Measurements from ENCODE around the gene ADARB2.

ADARB2 gene

GRCh38 chr10:1291178-1292090 is 445.9 kb downstream of the ADARB2 start:
- no peak overlapping the region for H3K4me3 ChIP-seq (ENCODE audit: low read depth, low read length)
- no peaks in the 10 kb centered on the region for H3K36me3 ChIP-seq (ENCODE audit: insufficient read depth, low read length)
- no peaks in the 10 kb centered on the region for H3K4me1 ChIP-seq (ENCODE audit: control insufficient read depth, insufficient read depth, low read length, unreplicated experiment)
- H3K27ac ChIP-seq (ENCODE audit: low read depth, low read length) = no peak overlapping the region
- no peaks in the 10 kb centered on the region for H3K27me3 ChIP-seq (ENCODE audit: insufficient read depth, low read length)
- H2AFZ ChIP-seq (ENCODE audit: low read length, unreplicated experiment) = no peak overlapping the region
- no peaks in the 10 kb centered on the region for H3K79me2 ChIP-seq (ENCODE audit: control insufficient read depth, insufficient read depth, low read length, unreplicated experiment)

- H2AFZ ChIP-seq (ENCODE audit: low read length, unreplicated experiment) = no peak overlapping the region
- H3K36me3 ChIP-seq (ENCODE audit: insufficient read depth, low read length) = no peaks in the 10 kb centered on the region
- no peak overlapping the region for H3K4me3 ChIP-seq (ENCODE audit: low read depth, low read length)
- H3K4me1 ChIP-seq (ENCODE audit: control insufficient read depth, insufficient read depth, low read length, unreplicated experiment) = no peaks in the 10 kb centered on the region
- H3K79me2 ChIP-seq (ENCODE audit: control insufficient read depth, insufficient read depth, low read length, unreplicated experiment) = no peaks in the 10 kb centered on the region
- no peak overlapping the region for H3K27ac ChIP-seq (ENCODE audit: low read depth, low read length)
- H3K27me3 ChIP-seq (ENCODE audit: insufficient read depth, low read length) = no peaks in the 10 kb centered on the region
These were observed 447.3 kb downstream of the ADARB2 start for GRCh38 chr10:1290071-1290471.

GRCh38 chr10:1289591-1289990 is 447.7 kb downstream of the ADARB2 start:
- H3K79me2 ChIP-seq (ENCODE audit: control insufficient read depth, insufficient read depth, low read length, unreplicated experiment) = no peaks in the 10 kb centered on the region
- H2AFZ ChIP-seq (ENCODE audit: low read length, unreplicated experiment) = no peak overlapping the region
- H3K27me3 ChIP-seq (ENCODE audit: insufficient read depth, low read length) = no peaks in the 10 kb centered on the region
- H3K4me3 ChIP-seq (ENCODE audit: low read depth, low read length) = no peak overlapping the region
- H3K36me3 ChIP-seq (ENCODE audit: insufficient read depth, low read length) = no peaks in the 10 kb centered on the region
- H3K27ac ChIP-seq (ENCODE audit: low read depth, low read length) = no peak overlapping the region
- H3K4me1 ChIP-seq (ENCODE audit: control insufficient read depth, insufficient read depth, low read length, unreplicated experiment) = no peaks in the 10 kb centered on the region

GRCh38 chr10:1287971-1288401 is 449.3 kb downstream of the ADARB2 start:
- H3K4me1 ChIP-seq (ENCODE audit: control insufficient read depth, insufficient read depth, low read length, unreplicated experiment) = no peaks in the 10 kb centered on the region
- no peaks in the 10 kb centered on the region for H3K79me2 ChIP-seq (ENCODE audit: control insufficient read depth, insufficient read depth, low read length, unreplicated experiment)
- no peaks in the 10 kb centered on the region for H3K27me3 ChIP-seq (ENCODE audit: insufficient read depth, low read length)
- H3K36me3 ChIP-seq (ENCODE audit: insufficient read depth, low read length) = no peaks in the 10 kb centered on the region
- H3K27ac ChIP-seq (ENCODE audit: low read depth, low read length) = no peak overlapping the region
- H3K4me3 ChIP-seq (ENCODE audit: low read depth, low read length) = no peak overlapping the region
- no peak overlapping the region for H2AFZ ChIP-seq (ENCODE audit: low read length, unreplicated experiment)

- no peaks in the 10 kb centered on the region for H3K27me3 ChIP-seq (ENCODE audit: insufficient read depth, low read length)
- H3K4me1 ChIP-seq (ENCODE audit: control insufficient read depth, insufficient read depth, low read length, unreplicated experiment) = no peaks in the 10 kb centered on the region
- no peak overlapping the region for H3K27ac ChIP-seq (ENCODE audit: low read depth, low read length)
- no peak overlapping the region for H2AFZ ChIP-seq (ENCODE audit: low read length, unreplicated experiment)
- H3K79me2 ChIP-seq (ENCODE audit: control insufficient read depth, insufficient read depth, low read length, unreplicated experiment) = no peaks in the 10 kb centered on the region
- no peaks in the 10 kb centered on the region for H3K36me3 ChIP-seq (ENCODE audit: insufficient read depth, low read length)
- H3K4me3 ChIP-seq (ENCODE audit: low read depth, low read length) = no peak overlapping the region
These were observed 449.8 kb downstream of the ADARB2 start for GRCh38 chr10:1287487-1287886.

- H3K27ac ChIP-seq (ENCODE audit: low read depth, low read length) = no peak overlapping the region
- H2AFZ ChIP-seq (ENCODE audit: low read length, unreplicated experiment) = no peak overlapping the region
- no peaks in the 10 kb centered on the region for H3K79me2 ChIP-seq (ENCODE audit: control insufficient read depth, insufficient read depth, low read length, unreplicated experiment)
- H3K4me1 ChIP-seq (ENCODE audit: control insufficient read depth, insufficient read depth, low read length, unreplicated experiment) = no peaks in the 10 kb centered on the region
- no peaks in the 10 kb centered on the region for H3K27me3 ChIP-seq (ENCODE audit: insufficient read depth, low read length)
- no peaks in the 10 kb centered on the region for H3K36me3 ChIP-seq (ENCODE audit: insufficient read depth, low read length)
- no peak overlapping the region for H3K4me3 ChIP-seq (ENCODE audit: low read depth, low read length)
These were observed 453.2 kb downstream of the ADARB2 start for GRCh38 chr10:1284076-1284475.

- no peak overlapping the region for H2AFZ ChIP-seq (ENCODE audit: low read length, unreplicated experiment)
- H3K79me2 ChIP-seq (ENCODE audit: control insufficient read depth, insufficient read depth, low read length, unreplicated experiment) = no peaks in the 10 kb centered on the region
- H3K27me3 ChIP-seq (ENCODE audit: insufficient read depth, low read length) = no peaks in the 10 kb centered on the region
- H3K4me1 ChIP-seq (ENCODE audit: control insufficient read depth, insufficient read depth, low read length, unreplicated experiment) = no peaks in the 10 kb centered on the region
- H3K27ac ChIP-seq (ENCODE audit: low read depth, low read length) = no peak overlapping the region
- H3K4me3 ChIP-seq (ENCODE audit: low read depth, low read length) = no peak overlapping the region
- no peaks in the 10 kb centered on the region for H3K36me3 ChIP-seq (ENCODE audit: insufficient read depth, low read length)
These were observed 455.9 kb downstream of the ADARB2 start for GRCh38 chr10:1281405-1281782.

- Histone ChIP-seq H3K36me3 (ENCODE audit: insufficient read depth, low read length) (no peaks in the 10 kb centered on the region), H3K79me2 (ENCODE audit: control insufficient read depth, insufficient read depth, low read length, unreplicated experiment) (no peaks in the 10 kb centered on the region), H3K27ac (ENCODE audit: low read depth, low read length) (no peak overlapping the region), H3K27me3 (ENCODE audit: insufficient read depth, low read length) (no peaks in the 10 kb centered on the region), H3K4me3 (ENCODE audit: low read depth, low read length) (no peak overlapping the region), H3K4me1 (ENCODE audit: control insufficient read depth, insufficient read depth, low read length, unreplicated experiment) (no peaks in the 10 kb centered on the region), H2AFZ (ENCODE audit: low read length, unreplicated experiment) (no peak overlapping the region)
These were observed 456.6 kb downstream of the ADARB2 start for GRCh38 chr10:1280466-1281404.

GRCh38 chr10:1278306-1278705 is 459.0 kb downstream of the ADARB2 start:
- Histone ChIP-seq H3K4me1 (ENCODE audit: control insufficient read depth, insufficient read depth, low read length, unreplicated experiment) (no peaks in the 10 kb centered on the region), H3K79me2 (ENCODE audit: control insufficient read depth, insufficient read depth, low read length, unreplicated experiment) (no peaks in the 10 kb centered on the region), H3K36me3 (ENCODE audit: insufficient read depth, low read length) (no peaks in the 10 kb centered on the region), H2AFZ (ENCODE audit: low read length, unreplicated experiment) (no peak overlapping the region), H3K27me3 (ENCODE audit: insufficient read depth, low read length) (no peaks in the 10 kb centered on the region), H3K4me3 (ENCODE audit: low read depth, low read length) (no peak overlapping the region), H3K27ac (ENCODE audit: low read depth, low read length) (no peak overlapping the region)

- no peak overlapping the region for H2AFZ ChIP-seq (ENCODE audit: low read length, unreplicated experiment)
- no peaks in the 10 kb centered on the region for H3K27me3 ChIP-seq (ENCODE audit: insufficient read depth, low read length)
- H3K27ac ChIP-seq (ENCODE audit: low read depth, low read length) = no peak overlapping the region
- H3K4me1 ChIP-seq (ENCODE audit: control insufficient read depth, insufficient read depth, low read length, unreplicated experiment) = no peaks in the 10 kb centered on the region
- no peak overlapping the region for H3K4me3 ChIP-seq (ENCODE audit: low read depth, low read length)
- H3K79me2 ChIP-seq (ENCODE audit: control insufficient read depth, insufficient read depth, low read length, unreplicated experiment) = no peaks in the 10 kb centered on the region
- no peaks in the 10 kb centered on the region for H3K36me3 ChIP-seq (ENCODE audit: insufficient read depth, low read length)
These were observed 462.4 kb downstream of the ADARB2 start for GRCh38 chr10:1274701-1275544.
